Activated T-helper 9 cell treated with anti-CD3 and anti-CD28 coated beads, Interleukin-2, amount 50 U/mL, for 16 hours (primary cell): ENCODE data around the gene PRPF40B.

Experiments used
- DNase-seq: peaks from one replicate; pipeline ENCODE4 v3.0.0-alpha.2; 2020; ENCODE audit warnings: low read depth

Gene PRPF40B

DNA sequence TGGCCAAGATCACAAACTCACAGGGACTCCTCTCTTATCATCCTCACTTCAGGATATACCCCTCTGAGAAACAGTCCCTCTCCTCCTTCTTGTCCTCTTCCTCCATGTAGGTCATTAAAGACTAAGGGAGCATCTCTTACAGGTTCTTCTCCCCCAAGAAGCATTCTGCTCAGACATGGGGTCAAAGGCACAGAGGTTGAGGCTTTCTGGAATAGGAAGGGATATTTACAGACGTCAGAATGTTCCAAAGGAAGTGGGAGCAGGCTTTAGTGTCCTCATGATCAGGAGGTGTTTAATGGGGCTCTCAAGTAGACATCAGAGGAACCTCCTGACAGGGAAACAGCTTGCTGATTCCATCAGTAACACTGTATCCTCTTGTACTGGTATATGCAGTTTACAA lies 36.4 kb downstream of the PRPF40B start:
- DNase-seq, result no peak

DNA sequence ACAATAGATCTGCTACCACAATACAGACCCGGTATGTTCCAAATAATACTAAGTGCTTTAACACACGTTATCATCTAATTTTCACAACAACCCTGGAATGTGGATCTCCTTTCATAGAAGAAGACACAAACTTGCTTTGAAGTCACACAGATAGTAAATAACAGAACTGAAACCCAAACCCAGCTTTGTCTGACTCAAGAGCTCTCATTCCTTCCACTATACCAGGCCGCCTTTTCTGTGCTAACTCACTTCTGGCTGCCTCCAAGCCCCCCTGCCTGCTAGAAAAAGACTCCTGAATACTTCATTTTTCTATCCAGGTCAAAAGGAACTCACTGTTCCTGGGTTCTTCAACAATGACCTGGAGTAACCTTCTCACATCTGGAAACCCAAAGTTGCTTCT lies 37.8 kb downstream of the PRPF40B start:
- no peak for DNase-seq

DNA sequence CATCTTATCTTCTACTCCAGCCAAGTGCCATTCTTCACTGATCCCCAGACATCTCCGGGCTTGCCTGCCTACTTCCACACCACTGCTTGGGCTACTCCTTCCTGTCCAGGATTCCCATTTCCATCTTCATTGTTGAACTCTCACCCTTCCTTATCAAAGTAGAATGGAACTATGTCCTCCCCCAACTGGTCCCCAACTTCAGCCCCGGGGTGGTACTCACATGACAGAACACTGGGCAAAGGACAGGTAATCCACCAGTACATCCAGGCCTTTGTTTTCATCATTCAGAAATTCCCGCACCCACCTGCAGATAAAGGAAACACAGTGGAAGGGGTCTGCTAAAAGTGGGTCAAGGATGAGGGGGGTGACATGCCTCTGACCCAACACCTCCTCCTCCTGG lies 38.4 kb downstream of the PRPF40B start:
- no peak for DNase-seq

- DNase-seq, result peak; percentile 47
Measured at GRCh38 chr12:49662998-49663843, 39.9 kb downstream of the PRPF40B start.

DNA sequence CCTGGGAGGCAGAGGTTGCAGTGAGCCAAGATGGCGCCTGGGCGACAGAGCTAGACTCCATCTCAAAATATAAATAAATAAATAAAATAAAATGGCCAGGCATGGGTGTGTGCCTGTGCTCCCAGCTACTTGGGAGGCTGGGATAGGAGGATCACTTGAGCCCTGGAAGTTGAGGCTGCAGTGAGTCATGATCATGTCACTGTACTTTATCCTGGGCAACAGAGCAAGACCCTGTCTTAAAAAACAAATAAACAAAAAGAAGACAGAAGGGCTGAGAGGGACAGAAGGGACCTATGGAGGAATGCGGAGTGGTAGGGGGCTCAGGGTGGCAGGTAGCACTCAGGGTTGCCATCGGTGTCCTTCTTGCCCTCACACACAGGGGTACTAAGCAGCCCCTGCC lies 40.8 kb downstream of the PRPF40B start:
- DNase-seq, result no peak

DNA sequence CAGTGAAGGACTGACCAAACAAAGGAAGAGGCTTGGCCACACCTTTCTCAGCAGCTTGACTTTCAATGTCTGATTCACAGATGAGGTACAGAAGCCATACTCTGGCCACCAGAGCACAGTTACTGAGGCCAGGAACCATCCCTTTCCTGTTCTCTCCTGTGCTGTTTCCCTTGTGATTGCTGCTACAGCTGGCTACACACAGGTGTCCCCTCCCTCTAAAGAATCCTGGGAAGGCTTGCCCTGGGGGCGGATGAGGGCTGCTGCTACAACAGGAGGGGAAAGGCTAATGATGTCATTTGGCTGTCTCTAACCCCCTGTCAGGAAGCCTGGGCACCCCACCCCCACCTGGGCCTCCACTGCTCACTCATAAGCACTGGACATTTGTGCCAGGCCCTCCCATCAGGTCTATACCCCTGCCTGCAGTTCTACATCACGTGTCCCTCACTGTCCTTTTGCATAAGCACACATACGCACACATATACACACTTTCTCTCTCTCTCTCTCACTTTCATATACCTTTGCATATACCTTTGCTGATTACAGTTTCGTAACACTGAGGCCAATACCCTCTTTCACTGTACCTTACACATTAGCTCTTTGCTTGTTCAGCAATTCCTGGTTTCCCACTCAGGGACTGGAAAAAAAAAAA lies 41.4 kb downstream of the PRPF40B start:
- no peak for DNase-seq

GRCh38 chr12:49665384-49665783 lies 42.0 kb downstream of the PRPF40B start:
- no peak for DNase-seq

DNA sequence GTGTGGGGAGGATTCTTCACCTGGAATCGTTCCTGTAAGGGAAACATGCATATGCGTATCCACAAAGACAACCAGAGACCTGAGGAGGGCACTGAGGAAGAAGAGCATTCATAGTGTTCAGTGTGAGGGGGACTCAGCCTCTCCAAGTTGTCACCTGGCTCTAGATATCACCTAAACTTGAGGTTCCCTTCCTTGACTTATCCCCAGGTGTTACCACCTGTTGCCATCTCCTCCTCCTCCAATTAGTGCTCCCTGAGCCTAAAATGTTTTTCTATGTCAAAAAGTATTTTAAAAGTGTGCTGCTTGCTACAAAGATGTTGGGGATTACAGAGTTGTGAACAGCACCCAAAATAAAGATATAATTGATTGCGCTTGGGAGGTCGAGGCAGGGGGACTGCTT lies 42.8 kb downstream of the PRPF40B start:
- DNase-seq, result no peak

DNA sequence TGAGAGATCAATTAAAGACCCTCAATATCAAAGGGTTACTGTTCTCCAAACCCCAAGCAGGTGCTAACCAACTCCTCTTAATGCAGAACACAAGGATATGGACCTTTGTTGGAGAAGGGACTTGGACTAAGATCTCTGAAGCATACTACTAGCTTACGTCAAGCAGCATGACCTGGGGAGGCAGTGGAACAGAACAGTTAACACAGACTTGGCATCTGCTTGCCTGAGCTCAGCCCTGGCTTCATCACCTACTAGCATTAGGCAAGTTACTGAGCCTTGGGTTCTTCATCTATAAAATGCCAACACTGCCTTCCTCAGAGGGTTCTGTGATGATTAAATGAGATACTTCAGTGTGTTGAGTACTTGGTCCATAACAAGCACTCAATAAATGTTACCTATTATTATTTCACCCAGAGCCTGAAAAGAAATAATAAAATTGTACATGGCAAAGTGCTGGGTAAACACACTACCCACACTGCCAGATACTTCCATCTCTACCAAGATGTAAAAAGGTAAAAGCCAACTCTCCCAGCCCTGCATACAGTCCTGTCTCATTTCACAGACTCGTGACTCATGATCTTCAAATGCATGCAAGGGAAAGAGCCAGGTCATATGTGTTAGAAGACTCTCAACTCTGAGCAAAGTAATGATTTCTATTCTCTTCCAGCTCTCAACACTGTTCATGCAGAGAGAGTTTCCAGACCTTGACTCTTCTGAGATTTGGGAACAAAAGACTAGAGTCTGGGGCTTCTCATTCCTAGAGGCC lies 44.1 kb downstream of the PRPF40B start:
- DNase-seq, result no peak

DNA sequence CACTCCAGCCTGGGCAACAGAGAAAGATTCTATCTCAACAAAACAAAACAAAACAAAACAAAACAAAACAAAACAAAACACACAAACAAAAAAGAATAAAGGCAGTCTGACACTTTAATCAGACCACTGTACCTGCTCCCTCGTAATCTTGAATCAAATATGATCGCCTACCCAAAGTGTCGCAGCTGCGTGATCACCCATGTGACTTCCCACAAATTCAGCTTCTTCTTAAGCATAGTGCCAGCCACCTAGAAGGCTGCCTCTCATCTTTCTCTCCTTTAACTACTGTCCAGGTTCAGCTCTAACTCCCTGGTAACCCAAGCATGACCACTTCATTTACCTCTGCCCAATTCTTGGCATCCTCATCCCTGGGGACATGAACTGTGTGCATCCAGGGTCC lies 46.4 kb downstream of the PRPF40B start:
- DNase-seq, result no peak

DNA sequence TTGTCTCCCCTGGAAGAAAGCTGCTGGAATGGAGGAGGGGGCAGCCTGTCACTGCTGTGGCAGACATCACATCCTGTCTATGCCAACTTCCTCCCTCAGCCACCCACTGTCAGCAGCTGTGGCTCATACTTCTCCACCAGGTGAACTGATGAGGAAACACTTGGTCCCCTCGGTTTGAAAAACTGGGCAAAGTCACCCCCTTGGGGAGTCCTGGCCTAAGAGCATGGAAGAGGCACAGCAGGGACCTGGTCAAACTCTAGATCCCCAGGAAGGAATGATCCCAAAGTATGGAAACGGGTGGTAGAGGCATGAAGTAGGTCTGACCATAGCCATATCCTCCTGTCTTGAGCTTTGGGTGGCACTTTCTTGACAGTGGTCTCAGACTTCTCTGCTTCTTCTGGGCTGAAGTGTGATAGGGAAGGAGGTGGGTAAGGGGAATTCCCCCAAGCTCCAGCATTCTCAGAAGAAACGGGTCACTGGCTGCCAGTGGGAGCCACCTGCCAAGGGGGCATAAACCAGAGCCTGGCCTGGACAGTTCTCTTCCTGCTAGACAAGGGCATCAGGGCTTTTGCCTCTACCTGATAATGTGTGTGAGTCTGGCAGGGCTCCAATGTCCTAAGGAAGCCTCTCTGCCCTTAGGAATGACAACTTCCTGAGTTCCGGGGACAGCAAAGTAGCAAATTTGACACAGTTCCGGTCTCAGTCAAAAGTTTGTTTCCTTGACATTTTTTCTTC lies 47.8 kb downstream of the PRPF40B start:
- DNase-seq, result peak; percentile 32

DNA sequence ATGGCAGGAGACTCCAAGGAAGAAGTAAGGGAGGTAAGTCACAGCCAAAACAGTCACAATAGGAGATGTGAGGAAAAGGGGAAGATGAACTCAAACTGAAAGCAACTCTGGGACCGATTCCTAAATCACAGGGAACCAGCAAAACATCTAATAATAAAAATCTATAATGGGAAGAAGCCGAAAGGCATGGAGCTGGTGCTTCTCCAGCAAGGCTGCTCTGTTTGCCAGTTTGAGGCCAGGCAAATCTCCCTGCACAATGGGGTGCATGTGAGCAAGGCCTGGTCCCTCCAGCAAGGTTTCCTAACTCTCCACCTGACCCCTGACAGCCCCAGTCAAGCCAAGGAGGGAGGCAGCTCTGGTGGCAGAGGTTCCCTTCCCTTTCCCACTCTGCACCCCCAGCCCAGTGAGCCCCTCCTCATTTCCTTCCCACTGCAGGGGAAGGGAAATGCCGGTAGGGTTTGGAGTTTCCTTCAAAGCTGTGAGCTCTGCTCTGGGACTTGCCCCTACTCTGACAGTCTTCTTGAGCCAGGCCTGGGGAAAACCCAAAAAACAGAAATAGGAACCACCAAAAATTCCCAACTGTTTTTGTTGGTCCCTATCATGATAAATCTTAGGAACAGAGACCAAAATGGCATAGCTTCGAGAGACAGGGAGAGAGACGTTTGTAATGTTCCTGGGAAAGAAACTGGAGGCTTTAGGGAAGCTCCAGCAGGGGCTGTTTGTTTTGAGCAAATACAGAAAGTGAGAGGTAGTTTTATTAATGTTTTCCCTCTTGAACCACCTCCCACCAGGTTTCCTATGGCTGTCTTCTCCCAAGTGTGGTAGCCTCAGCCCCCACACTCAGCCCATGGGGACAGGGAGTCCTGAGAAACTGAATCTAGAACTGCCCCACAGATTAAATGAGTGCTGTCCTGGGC lies 49.2 kb downstream of the PRPF40B start:
- no peak for DNase-seq

GRCh38 chr12:49673446-49674317 lies 50.3 kb downstream of the PRPF40B start:
- no peak for DNase-seq

GRCh38 chr12:49674318-49674981 lies 51.1 kb downstream of the PRPF40B start:
- no peak for DNase-seq

- DNase-seq, result no peak
Measured at GRCh38 chr12:49675137-49675536, 51.8 kb downstream of the PRPF40B start.

- DNase-seq, result no peak
Measured at GRCh38 chr12:49678711-49679110, 55.4 kb downstream of the PRPF40B start.

- DNase-seq, result no peak
Measured at GRCh38 chr12:49680075-49680474, 56.7 kb downstream of the PRPF40B start.

GRCh38 chr12:49683599-49684309 lies 60.4 kb downstream of the PRPF40B start:
- no peak for DNase-seq

- no peak for DNase-seq
Measured at GRCh38 chr12:49684310-49684854, 61.0 kb downstream of the PRPF40B start.
